GM10266 (cell line): ENCODE measurements around the gene JPH3.
"Not testable (repeated sequence)": the region's sequence is repeated elsewhere in the genome, so short reads cannot be mapped to it uniquely, and the experiment has no call there.

Experiments
- DNase-seq: peaks from one replicate; pipeline ENCODE4 v3.0.0; 2012; ENCODE audit errors: extremely low spot score
- TF ChIP-seq, protein P1 (sequence below): IDR thresholded peaks from 2 replicates; pipeline ENCODE4 v1.5.1; 2012; ENCODE audit warnings: mild to moderate bottlenecking, low read depth; ENCODE audit not compliant: control insufficient read depth, insufficient read depth; ENCODE audit errors: missing control alignments

JPH3 gene

GRCh38 chr16:87723226-87723623 is 120.9 kb downstream of the JPH3 start:
- DNase-seq: peak; percentile 90

DNA sequence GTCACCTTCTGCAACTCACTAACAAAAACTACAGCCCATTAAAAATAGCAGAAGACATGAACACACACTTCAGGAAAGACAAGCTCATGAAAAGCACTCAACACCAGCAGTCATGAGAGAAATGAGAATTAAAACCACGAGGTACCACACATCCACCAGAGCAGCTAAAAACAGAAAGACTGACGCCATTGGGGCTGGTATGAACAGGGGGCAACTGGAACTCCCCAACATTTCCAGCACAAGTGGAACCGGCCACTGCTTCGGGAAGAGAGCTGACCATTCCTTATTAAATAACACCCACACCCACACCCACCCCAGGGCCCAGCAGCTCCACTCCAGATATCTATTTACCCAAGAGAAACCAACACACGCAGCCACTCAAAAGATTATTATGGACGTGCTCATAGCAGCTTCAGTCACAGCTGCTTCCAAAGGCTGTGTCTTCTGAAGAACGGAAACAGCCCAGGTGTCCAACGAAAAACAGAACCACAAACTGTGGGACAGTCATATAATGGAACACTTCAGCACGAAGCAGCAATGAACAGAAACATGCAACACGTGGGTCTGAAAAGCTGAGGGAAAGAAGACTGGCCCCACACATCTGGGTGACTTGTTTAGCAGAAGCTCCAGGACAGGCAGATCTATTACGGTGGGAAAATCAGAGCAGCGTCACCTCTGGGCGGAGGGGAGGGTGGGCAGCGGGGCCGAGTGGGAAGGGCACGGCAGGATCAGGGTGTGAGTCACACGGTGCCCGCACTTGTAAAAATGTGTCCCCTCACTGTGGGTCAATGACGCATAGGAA is 122.4 kb downstream of the JPH3 start:
- peak; percentile 76 for DNase-seq
- TF ChIP-seq, protein P1, sequence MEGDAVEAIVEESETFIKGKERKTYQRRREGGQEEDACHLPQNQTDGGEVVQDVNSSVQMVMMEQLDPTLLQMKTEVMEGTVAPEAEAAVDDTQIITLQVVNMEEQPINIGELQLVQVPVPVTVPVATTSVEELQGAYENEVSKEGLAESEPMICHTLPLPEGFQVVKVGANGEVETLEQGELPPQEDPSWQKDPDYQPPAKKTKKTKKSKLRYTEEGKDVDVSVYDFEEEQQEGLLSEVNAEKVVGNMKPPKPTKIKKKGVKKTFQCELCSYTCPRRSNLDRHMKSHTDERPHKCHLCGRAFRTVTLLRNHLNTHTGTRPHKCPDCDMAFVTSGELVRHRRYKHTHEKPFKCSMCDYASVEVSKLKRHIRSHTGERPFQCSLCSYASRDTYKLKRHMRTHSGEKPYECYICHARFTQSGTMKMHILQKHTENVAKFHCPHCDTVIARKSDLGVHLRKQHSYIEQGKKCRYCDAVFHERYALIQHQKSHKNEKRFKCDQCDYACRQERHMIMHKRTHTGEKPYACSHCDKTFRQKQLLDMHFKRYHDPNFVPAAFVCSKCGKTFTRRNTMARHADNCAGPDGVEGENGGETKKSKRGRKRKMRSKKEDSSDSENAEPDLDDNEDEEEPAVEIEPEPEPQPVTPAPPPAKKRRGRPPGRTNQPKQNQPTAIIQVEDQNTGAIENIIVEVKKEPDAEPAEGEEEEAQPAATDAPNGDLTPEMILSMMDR: no peak

More at GRCh38 chr16:87723226-87723623, 120.9 kb downstream of the JPH3 start:
- TF ChIP-seq, protein P1: no peak

DNA sequence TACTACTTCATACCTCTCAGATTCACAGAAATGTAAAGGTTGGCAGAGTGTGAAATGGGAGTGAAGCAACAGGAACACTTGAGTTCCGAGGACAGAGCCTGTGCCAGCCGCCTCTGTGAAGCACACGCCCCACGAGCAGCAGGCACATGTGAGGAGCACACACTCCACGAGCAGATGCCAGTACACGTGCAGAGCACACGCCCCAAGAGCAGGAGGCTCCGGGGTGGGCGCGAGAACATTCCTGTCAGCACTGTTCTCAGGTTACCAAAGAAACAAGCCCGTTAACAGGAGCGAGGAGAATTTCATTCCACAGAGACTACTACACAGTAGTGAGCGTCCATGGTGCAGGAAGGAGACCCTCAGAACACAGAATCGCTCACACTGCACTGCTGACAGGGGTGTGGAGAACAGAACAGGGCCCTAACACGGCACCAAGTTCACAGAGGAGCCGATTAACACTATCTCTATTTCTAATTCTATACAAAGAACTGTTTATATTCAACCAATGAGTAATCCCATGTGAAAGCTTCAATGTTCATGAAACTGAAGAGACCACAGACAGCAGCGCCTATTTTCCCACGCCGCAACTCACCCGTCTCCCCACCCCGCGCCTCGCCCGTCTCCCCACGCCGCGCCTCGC is 123.4 kb downstream of the JPH3 start:
- no peak for DNase-seq
- TF ChIP-seq, protein P1: no peak

- DNase-seq: not testable (repeated sequence)
Measured at GRCh38 chr16:87726577-87726976, 124.3 kb downstream of the JPH3 start.

GRCh38 chr16:87727346-87727745 is 125.0 kb downstream of the JPH3 start:
- TF ChIP-seq, protein P1: no peak
- DNase-seq: no peak

DNA sequence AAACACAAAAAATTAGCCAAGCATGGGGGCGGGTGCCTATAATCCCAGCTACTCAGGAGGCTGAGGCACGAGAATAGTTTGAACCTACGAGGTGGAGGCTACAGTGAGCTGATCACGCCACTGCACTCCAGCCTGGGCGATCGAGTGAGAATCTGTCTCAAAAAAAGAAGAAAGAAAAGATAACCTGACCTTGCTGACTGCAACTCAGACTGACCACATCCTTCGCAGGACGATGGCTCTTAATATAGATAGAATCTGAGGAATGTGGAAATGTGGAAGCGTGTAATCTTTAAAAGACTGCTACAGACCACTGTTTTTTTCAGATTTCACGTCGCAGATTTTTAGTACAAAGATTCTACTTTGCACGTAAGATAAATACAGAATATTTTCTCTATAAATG is 125.7 kb downstream of the JPH3 start:
- DNase-seq: no peak
- TF ChIP-seq, protein P1: no peak

DNA sequence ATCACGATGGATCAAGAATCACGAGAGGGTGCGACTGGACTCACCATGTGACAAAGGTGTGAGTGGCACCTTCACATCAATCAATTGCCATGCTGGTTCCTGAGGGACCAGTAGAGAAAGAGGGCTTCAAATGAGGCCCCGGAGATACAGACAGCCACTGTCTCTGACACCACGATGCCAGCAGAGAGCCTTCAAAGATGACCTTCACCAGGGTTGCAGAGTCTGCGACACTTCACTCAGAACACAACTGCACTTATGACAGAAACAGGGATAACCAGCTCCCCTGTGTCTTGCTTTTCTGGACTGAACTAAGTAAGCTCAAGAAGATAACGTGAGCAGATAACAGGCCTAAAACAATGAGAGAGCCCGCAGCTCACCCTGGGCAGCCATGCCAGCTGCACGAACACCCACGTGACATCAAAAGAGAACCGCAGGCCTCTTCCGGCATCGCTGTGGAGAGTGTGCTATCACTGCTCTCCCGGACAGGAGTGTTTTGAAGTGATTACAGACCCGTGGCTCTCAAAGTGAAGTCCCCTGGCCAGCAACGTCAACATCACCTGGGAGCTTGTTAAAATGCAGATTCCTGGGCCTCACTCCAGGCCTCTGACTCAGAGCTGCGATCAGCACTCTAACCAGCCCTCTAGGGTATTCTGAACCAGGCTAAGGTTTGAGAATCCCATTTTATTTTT is 127.1 kb downstream of the JPH3 start:
- TF ChIP-seq, protein P1: no peak

More for the DNA sequence above, 127.1 kb downstream of the JPH3 start:
- no peak for DNase-seq
